Prostate gland (tissue), 2 donors: ENCODE data around the gene CLCNKA. TPM values are rescaled to one million over a fixed set of nuclear protein-coding genes. Genes with fewer than 3 reads are reported as not detected.

Experiments used
- DNase-seq: peaks from one replicate; pipeline ENCODE4 v3.0.0-alpha.2; 2019; ENCODE audit warnings: low spot score
- H3K27ac ChIP-seq, 2 donors: fragments of 200-600 bp; sonication (generic); 2 replicates each; pipeline ENCODE4 v1.5.1; 2017 to 2019
- H3K27me3 ChIP-seq: fragments of 200-600 bp; sonication (generic); replicated peaks from 2 replicates; pipeline ENCODE4 v1.5.1; 2019; ENCODE audit not compliant: insufficient read depth
- H3K36me3 ChIP-seq, 2 donors: fragments of 200-600 bp; sonication (generic); 1 replicate in 1 of 2; 2 replicates in 1 of 2; pipeline versions ENCODE4 v1.5.1 to v1.8.1; 2017 to 2019
- H3K4me1 ChIP-seq: fragments of 200-600 bp; sonication (generic); replicated peaks from 2 replicates; pipeline ENCODE4 v1.5.1; 2019
- H3K4me3 ChIP-seq, 2 donors: fragments of 200-600 bp; sonication (generic); 2 replicates each; pipeline ENCODE4 v1.5.1; 2017 to 2019
- H3K9me3 ChIP-seq: fragments of 200-600 bp; sonication (generic); 2 replicates; pipeline ENCODE4 v1.5.1; 2017
- POLR2A ChIP-seq: fragments of 450-650 bp; IDR thresholded peaks from one replicate; pipeline ENCODE4 v1.6.1; 2016; ENCODE audit warnings: antibody characterized with exemption, mild to moderate bottlenecking
- POLR2AphosphoS5 ChIP-seq: sonication (generic); formaldehyde crosslinking; IDR thresholded peaks from one replicate; pipeline ENCODE4 v1.6.1; 2017; ENCODE audit warnings: antibody characterized with exemption
- WGBS: methylation state at CpG from one replicate; pipeline ENCODE4 v1.1.5; 2018; 5-methylcytosine and 5-hydroxymethylcytosine counted together
- intact Hi-C: fragments of 100-400 bp; cut with DNase I; formaldehyde crosslinking; loops from one replicate; pipeline ENCODE4 v1.14.2; 2022
- total RNA-seq, 2 donors: library from RNA; depleted of rRNA; stranded (reverse); fragments of >200 nt; gene quantifications; one replicate each; pipeline ENCODE4 v1.1.0, GENCODE V29; 2016
- TF ChIP-seq, protein P1 (sequence below), 4 experiments: fragments of 200-600 bp in 2 of 4; fragments of 450-650 bp in 2 of 4; sonication (generic) in 2 of 4; IDR thresholded peaks; 1 replicate in 3 of 4; 2 replicates in 1 of 4; pipeline ENCODE4 v1.5.1; 2016 to 2019; ENCODE audit warnings: antibody characterized with exemption in 4 of 4, mild to moderate bottlenecking in 2 of 4, moderate library complexity in 2 of 4

The CLCNKA gene
- total RNA-seq, 2 donors from 2014 or later, result 0.41 to 2.1 TPM

DNA sequence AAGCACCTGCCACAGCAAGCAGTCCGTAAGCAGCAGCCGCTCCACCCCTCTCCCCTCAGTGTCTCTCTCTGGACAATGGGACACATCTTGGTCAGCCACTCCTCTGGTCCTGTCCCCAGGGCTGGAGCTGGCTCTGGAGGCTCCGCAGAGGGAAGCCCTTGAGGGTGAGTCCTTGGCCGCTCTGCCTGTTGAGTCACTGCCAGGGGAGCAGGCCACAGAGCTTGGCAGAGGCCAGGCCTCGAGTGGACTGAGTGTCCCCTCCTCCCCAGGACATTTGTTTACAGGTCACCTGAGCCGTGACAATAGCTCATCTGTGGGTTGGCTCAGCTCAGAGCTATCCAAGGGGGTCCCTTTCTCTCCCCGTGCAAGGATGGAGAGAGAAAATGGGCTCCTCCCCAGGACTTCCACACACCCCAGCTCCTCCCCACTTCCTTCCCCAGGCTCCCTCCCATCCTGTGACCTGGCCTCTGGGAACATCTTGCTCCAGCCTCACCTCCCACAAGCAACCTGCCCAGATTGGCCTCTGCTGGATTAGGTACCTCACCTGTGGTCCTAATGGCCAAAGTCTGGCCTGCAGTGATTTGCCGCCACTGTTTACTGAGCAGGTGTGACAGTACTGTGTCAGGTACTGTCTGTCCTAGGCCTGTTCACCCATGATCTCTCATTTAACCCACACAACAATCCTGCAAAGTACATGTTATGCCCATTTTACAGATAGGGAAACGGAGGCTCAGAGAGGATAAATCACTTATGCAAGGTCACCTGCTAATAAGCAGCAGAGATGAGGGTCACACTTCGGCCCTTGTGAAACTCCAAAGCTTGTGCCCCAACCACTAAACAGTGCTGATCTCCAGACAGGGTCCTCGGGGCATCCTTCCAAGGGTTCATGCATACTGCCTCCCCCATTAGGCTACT is 46.8 kb downstream of the CLCNKA start:
- no peak for DNase-seq
- intact Hi-C loops, result no loop called here
- no peak for TF ChIP-seq POLR2AphosphoS5
- no peak for TF ChIP-seq POLR2A
- TF ChIP-seq, protein P1, sequence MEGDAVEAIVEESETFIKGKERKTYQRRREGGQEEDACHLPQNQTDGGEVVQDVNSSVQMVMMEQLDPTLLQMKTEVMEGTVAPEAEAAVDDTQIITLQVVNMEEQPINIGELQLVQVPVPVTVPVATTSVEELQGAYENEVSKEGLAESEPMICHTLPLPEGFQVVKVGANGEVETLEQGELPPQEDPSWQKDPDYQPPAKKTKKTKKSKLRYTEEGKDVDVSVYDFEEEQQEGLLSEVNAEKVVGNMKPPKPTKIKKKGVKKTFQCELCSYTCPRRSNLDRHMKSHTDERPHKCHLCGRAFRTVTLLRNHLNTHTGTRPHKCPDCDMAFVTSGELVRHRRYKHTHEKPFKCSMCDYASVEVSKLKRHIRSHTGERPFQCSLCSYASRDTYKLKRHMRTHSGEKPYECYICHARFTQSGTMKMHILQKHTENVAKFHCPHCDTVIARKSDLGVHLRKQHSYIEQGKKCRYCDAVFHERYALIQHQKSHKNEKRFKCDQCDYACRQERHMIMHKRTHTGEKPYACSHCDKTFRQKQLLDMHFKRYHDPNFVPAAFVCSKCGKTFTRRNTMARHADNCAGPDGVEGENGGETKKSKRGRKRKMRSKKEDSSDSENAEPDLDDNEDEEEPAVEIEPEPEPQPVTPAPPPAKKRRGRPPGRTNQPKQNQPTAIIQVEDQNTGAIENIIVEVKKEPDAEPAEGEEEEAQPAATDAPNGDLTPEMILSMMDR (IDR thresholded peaks at IDR 0.05), result no peak
- Histone ChIP-seq H3K4me3 (no peak overlapping the region), H3K27me3 (no peaks in the 10 kb centered on the region), H3K9me3 (no peaks in the 10 kb centered on the region), H3K27ac (no peak overlapping the region), H3K4me1 (no peaks in the 10 kb centered on the region), H3K36me3 (no peaks in the 10 kb centered on the region)
- WGBS, result 66% methylated on average over 10 of the region's 11 CpGs

DNA sequence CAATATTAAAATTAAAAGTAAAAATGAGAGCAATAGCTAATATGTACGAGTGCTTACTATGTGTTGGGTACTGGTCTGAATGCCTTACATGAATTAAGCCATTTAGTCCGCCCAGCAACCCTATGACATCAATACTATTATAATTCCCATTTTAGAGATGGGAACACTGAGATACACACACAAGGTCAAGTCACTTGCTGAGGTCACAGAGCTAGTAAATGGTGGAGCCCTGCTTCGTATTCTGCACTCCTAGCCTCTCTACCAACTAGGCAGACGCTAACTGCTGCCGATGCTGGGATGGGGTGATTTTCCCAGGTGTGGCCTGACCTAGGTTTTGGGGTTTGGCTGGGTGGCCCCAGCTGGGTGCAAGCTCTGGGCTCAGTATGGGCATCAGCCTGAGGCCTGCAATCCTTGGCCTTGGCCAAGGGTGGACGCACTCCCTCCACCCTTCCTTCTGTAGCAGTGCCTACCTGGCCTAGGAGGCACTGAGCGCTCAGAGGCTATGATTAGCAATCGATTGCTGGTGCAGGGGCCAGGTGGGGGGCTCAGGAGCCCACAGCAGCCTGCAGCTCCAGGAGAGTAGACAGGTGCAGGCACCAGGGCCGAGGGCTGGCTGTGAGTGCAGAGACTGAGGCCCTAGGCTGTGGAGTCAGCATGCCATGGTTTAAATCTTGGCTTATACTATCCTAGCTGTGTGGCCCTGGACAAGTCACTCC is 49.0 kb downstream of the CLCNKA start:
- H3K9me3 ChIP-seq, result no peaks in the 10 kb centered on the region
- intact Hi-C loops, result no loop called here
- H3K27ac ChIP-seq, result no peak overlapping the region
- H3K4me3 ChIP-seq, result no peak overlapping the region
- DNase-seq, result no peak
- TF ChIP-seq, protein P1 (IDR thresholded peaks at IDR 0.05), result no peak
- no peak for TF ChIP-seq POLR2AphosphoS5
- no peak for TF ChIP-seq POLR2A
- 87% methylated on average over 9 of the region's 9 CpGs for WGBS
- no peaks in the 10 kb centered on the region for H3K27me3 ChIP-seq
- H3K36me3 ChIP-seq, result no peaks in the 10 kb centered on the region
- H3K4me1 ChIP-seq, result no peaks in the 10 kb centered on the region

DNA sequence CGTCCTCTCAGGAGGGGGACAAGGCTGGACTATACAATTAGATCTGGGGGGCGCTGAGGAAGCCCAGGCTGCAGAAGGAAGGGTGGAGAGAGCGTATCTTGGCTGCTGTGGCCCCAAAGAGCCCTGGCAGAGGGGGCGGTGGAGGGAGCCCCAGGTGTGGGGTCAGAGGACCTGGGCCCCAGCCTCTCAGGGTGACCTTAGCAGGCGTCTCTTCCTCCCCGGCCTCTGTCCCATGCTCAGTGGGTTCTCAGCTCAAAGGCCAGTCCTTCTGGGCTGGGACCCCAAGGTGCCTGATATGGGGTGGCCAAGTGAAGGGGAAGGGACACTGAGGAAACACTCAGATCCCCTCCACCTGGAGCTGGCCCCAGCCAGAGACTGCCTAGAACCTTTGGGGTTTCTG is 49.8 kb downstream of the CLCNKA start:
- TF ChIP-seq POLR2A (no peak), POLR2AphosphoS5 (no peak)
- TF ChIP-seq, protein P1 (IDR thresholded peaks at IDR 0.05), result no peak
- Histone ChIP-seq H3K36me3 (no peaks in the 10 kb centered on the region), H3K4me1 (no peaks in the 10 kb centered on the region), H3K27me3 (no peaks in the 10 kb centered on the region), H3K27ac (no peak overlapping the region), H3K9me3 (no peaks in the 10 kb centered on the region), H3K4me3 (no peak overlapping the region)
- intact Hi-C loops, result no loop called here
- 97% methylated on average over 6 of the region's 6 CpGs for WGBS
- DNase-seq, result no peak

DNA sequence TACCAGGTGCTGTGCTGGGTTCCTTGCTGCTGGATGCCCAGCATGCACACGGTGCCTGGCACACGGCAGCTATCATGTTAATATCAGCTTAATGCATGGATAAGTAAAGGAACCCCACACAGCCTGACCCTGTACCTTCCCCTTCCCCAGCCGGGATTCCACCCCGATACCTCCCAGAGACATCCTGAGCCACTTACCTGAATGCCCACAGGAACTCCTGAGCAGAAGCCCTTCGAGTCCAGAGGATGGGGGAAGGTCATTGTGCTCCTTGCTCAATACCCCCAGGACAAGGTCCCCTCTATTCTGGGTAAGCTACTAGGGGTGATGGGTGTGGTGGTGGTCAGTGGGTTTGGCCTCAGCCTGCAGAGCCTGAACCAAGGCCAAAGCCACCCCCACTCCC is 50.3 kb downstream of the CLCNKA start:
- Histone ChIP-seq H3K4me3 (no peak overlapping the region), H3K27ac (no peak overlapping the region), H3K27me3 (no peaks in the 10 kb centered on the region), H3K4me1 (no peaks in the 10 kb centered on the region), H3K36me3 (no peaks in the 10 kb centered on the region), H3K9me3 (no peaks in the 10 kb centered on the region)
- no peak for TF ChIP-seq POLR2AphosphoS5
- TF ChIP-seq, protein P1 (IDR thresholded peaks at IDR 0.05), result no peak
- TF ChIP-seq POLR2A, result no peak
- 87% methylated on average over 5 of the region's 5 CpGs for WGBS
- intact Hi-C loops, result no loop called here
- DNase-seq, result no peak
